IMR-90 (cell line): Measurements from ENCODE around the gene ZFHX3. TPM values are rescaled to one million over a fixed set of nuclear protein-coding genes. Genes with fewer than 3 reads are reported as not detected.

ENCODE experiments used
- ATAC-seq: fragments of 200-7000 bp; cut with Tn5 transposase; 2 replicates; pipeline ENCODE4 v1.9.1; 2020; ENCODE audit warnings: low read depth, mild to moderate bottlenecking, moderate library complexity
- BruUV-seq: library from RNA; stranded (reverse); fragments of 400-500 nt; replicated peaks from 2 replicates; lab custom pipeline; 2021; lab: Mats Ljungman, UMichigan
- CTCF ChIA-PET: fragments of 300-600 bp; formaldehyde crosslinking; extraction: SDS; loops from one replicate; lab custom pipeline; 2021; ENCODE audit warnings: antibody characterized with exemption; lab: Yijun Ruan, JAX
- POLR2A ChIA-PET: fragments of 300-600 bp; sonication (Branson Sonifier 250); formaldehyde crosslinking; loops from one replicate; lab custom pipeline; 2022; ENCODE audit warnings: antibody characterized with exemption; ENCODE audit not compliant: unreplicated experiment; lab: Charles Lee
- DNase-seq: peaks from one replicate; pipeline ENCODE4 v3.0.0; 2013
- H2AFZ ChIP-seq: replicated peaks from 2 replicates; pipeline ENCODE3; 2013; ENCODE audit warnings: low read length, mild to moderate bottlenecking; ENCODE audit not compliant: poor library complexity
- H2AK5ac ChIP-seq: 2 replicates; pipeline ENCODE4 v1.6.1; 2013; ENCODE audit warnings: low read depth, low read length, inconsistent platforms
- H2AK9ac ChIP-seq: replicated peaks from 2 replicates; pipeline ENCODE3; 2013; ENCODE audit warnings: mild to moderate bottlenecking, low read depth, low read length, moderate library complexity; ENCODE audit not compliant: poor library complexity
- H2BK120ac ChIP-seq: 2 replicates; pipeline ENCODE4 v1.6.1; 2013; ENCODE audit warnings: low read depth, low read length, inconsistent platforms
- H2BK15ac ChIP-seq: 3 replicates; pipeline ENCODE4 v1.6.1; 2013; ENCODE audit warnings: low read depth, low read length, inconsistent platforms
- H2BK20ac ChIP-seq: 2 replicates; pipeline ENCODE4 v1.6.1; 2013; ENCODE audit warnings: low read depth, mild to moderate bottlenecking, inconsistent platforms, low read length, moderate library complexity
- H2BK5ac ChIP-seq: 2 replicates; pipeline ENCODE4 v1.6.1; 2013; ENCODE audit warnings: mild to moderate bottlenecking, low read depth, low read length, inconsistent platforms; ENCODE audit not compliant: poor library complexity, severe bottlenecking
- H3K14ac ChIP-seq: replicated peaks from 2 replicates; pipeline ENCODE4 v1.6.1; 2013; ENCODE audit warnings: low read depth, low read length, inconsistent platforms
- H3K18ac ChIP-seq: 2 replicates; pipeline ENCODE4 v1.6.1; 2013; ENCODE audit warnings: low read depth, low read length, control low read depth
- H3K23ac ChIP-seq: 2 replicates; pipeline ENCODE4 v1.6.1; 2013; ENCODE audit warnings: low read depth, low read length, inconsistent platforms
- H3K27ac ChIP-seq: 2 replicates; pipeline ENCODE4 v1.5.1; 2013; ENCODE audit warnings: mild to moderate bottlenecking, control low read depth, low read length; ENCODE audit not compliant: insufficient read depth
- H3K27me3 ChIP-seq: 2 replicates; pipeline ENCODE4 v1.6.1; 2013; ENCODE audit warnings: low read length; ENCODE audit not compliant: control insufficient read depth, insufficient read depth
- H3K36me3 ChIP-seq: 2 replicates; pipeline ENCODE4 v1.6.1; 2013; ENCODE audit warnings: low read length, mixed read lengths; ENCODE audit not compliant: control insufficient read depth, insufficient read depth
- H3K4ac ChIP-seq: 2 replicates; pipeline ENCODE4 v1.6.1; 2013; ENCODE audit warnings: low read depth, low read length, inconsistent platforms
- H3K4me1 ChIP-seq: 2 replicates; pipeline ENCODE4 v1.6.1; 2013; ENCODE audit warnings: low read length, mixed read lengths; ENCODE audit not compliant: control insufficient read depth, insufficient read depth
- H3K4me2 ChIP-seq: 2 replicates; pipeline ENCODE4 v1.6.1; 2013; ENCODE audit warnings: low read depth, mild to moderate bottlenecking, control low read depth, low read length, moderate library complexity
- H3K4me3 ChIP-seq: 2 replicates; pipeline ENCODE4 v1.5.1; 2013; ENCODE audit warnings: low read depth, mild to moderate bottlenecking, control low read depth, low read length, moderate library complexity; ENCODE audit not compliant: insufficient read depth
- H3K56ac ChIP-seq: 2 replicates; pipeline ENCODE4 v1.6.1; 2013; ENCODE audit warnings: low read length, inconsistent platforms; ENCODE audit not compliant: insufficient read depth; ENCODE audit errors: extremely low read depth
- H3K79me1 ChIP-seq, 2 experiments: 2 replicates each; pipeline ENCODE4 v1.6.1; 2013; ENCODE audit warnings: low read length in 2 of 2, inconsistent platforms in 1 of 2, low read depth in 1 of 2
- H3K9ac ChIP-seq: 2 replicates; pipeline ENCODE4 v1.6.1; 2013; ENCODE audit warnings: low read depth, low read length, control low read depth
- H3K9me1 ChIP-seq: 2 replicates; pipeline ENCODE4 v1.6.1; 2013; ENCODE audit warnings: low read length, inconsistent platforms; ENCODE audit not compliant: insufficient read depth
- H3K9me3 ChIP-seq: 2 replicates; pipeline ENCODE4 v1.6.1; 2013; ENCODE audit warnings: low read length; ENCODE audit not compliant: control insufficient read depth, insufficient read depth
- H4K20me1 ChIP-seq: 2 replicates; pipeline ENCODE4 v1.6.1; 2013; ENCODE audit warnings: low read length, inconsistent platforms; ENCODE audit not compliant: insufficient read depth
- H4K5ac ChIP-seq: 2 replicates; pipeline ENCODE4 v1.6.1; 2013; ENCODE audit warnings: mild to moderate bottlenecking, low read depth, low read length, control low read depth
- H4K8ac ChIP-seq, 2 experiments: 2 replicates each; pipeline ENCODE4 v1.6.1; 2013; ENCODE audit warnings: low read depth in 2 of 2, low read length in 2 of 2, control low read depth in 1 of 2, inconsistent platforms in 1 of 2
- H4K91ac ChIP-seq: 2 replicates; pipeline ENCODE4 v1.6.1; 2013; ENCODE audit warnings: low read depth, low read length, inconsistent platforms; ENCODE audit not compliant: insufficient read depth
- BHLHE40 ChIP-seq: fragments of 150-350 bp; IDR thresholded peaks from 2 replicates; pipeline ENCODE4 v1.6.1; 2016; ENCODE audit warnings: mild to moderate bottlenecking, low read depth, low read length
- CEBPB ChIP-seq: IDR thresholded peaks from 2 replicates; pipeline ENCODE4 v1.6.1; 2012; ENCODE audit warnings: low read depth, low read length, improper control_type of control experiment
- CHD1 ChIP-seq: IDR thresholded peaks from 2 replicates; pipeline ENCODE4 v1.6.1; 2012; ENCODE audit warnings: low read depth, low read length, improper control_type of control experiment
- CTCF ChIP-seq: conservative IDR thresholded peaks from 2 replicates; pipeline ENCODE4 v1.5.1; 2012; ENCODE audit warnings: mild to moderate bottlenecking, low read depth, low read length, improper control_type of control experiment
- ELK1 ChIP-seq: fragments of 150-350 bp; IDR thresholded peaks from 2 replicates; pipeline ENCODE4 v1.6.1; 2016; ENCODE audit warnings: low read depth, mild to moderate bottlenecking, low read length, moderate library complexity, borderline replicate concordance
- FOS ChIP-seq: fragments of 150-350 bp; IDR thresholded peaks from 2 replicates; pipeline ENCODE4 v1.6.1; 2016; ENCODE audit warnings: low read depth, low read length
- MAFK ChIP-seq: IDR thresholded peaks from 2 replicates; pipeline ENCODE4 v1.6.1; 2012; ENCODE audit warnings: low read depth, low read length, improper control_type of control experiment
- MAZ ChIP-seq: IDR thresholded peaks from 2 replicates; pipeline ENCODE4 v1.6.1; 2012; ENCODE audit warnings: low read depth, mild to moderate bottlenecking, low read length, improper control_type of control experiment, moderate library complexity, borderline replicate concordance
- MXI1 ChIP-seq: IDR thresholded peaks from 2 replicates; pipeline ENCODE4 v1.6.1; 2012; ENCODE audit warnings: low read depth, mild to moderate bottlenecking, low read length, moderate library complexity, borderline replicate concordance
- NFE2L2 ChIP-seq: fragments of 150-350 bp; IDR thresholded peaks from 2 replicates; pipeline ENCODE4 v1.6.1; 2016; ENCODE audit warnings: low read depth, mild to moderate bottlenecking, low read length
- POLR2A ChIP-seq: IDR thresholded peaks from 2 replicates; pipeline ENCODE4 v1.6.1; 2012; ENCODE audit warnings: mild to moderate bottlenecking, low read depth, low read length
- RAD21 ChIP-seq: IDR thresholded peaks from 2 replicates; pipeline ENCODE4 v1.6.1; 2012; ENCODE audit warnings: low read length, improper control_type of control experiment
- RCOR1 ChIP-seq: IDR thresholded peaks from 2 replicates; pipeline ENCODE4 v1.6.1; 2012; ENCODE audit warnings: mild to moderate bottlenecking, low read length, improper control_type of control experiment; ENCODE audit not compliant: insufficient replicate concordance
- RFX5 ChIP-seq: IDR thresholded peaks from 2 replicates; pipeline ENCODE4 v1.8.0; 2012; ENCODE audit warnings: low read depth, mild to moderate bottlenecking, low read length, moderate library complexity
- SMC3 ChIP-seq: fragments of 150-350 bp; IDR thresholded peaks from 2 replicates; pipeline ENCODE4 v1.6.1; 2016; ENCODE audit warnings: low read depth, mild to moderate bottlenecking, antibody characterized with exemption, low read length, moderate library complexity
- USF2 ChIP-seq: fragments of 150-350 bp; IDR thresholded peaks from 2 replicates; pipeline ENCODE4 v1.6.1; 2017; ENCODE audit warnings: mild to moderate bottlenecking, antibody characterized with exemption, low read length, low read depth
- WGBS, 2 experiments: methylation state at CpG; one replicate each; pipeline versions ENCODE4 v1.1.5 to v1.1.7; 2013; ENCODE audit warnings: missing lambda C conversion rate in 2 of 2; ENCODE audit not compliant: insufficient read length in 1 of 2; ENCODE audit errors: extremely low coverage in 2 of 2; 5-methylcytosine and 5-hydroxymethylcytosine counted together
- dilution Hi-C: fragments of 300-500 bp; cut with HindIII; formaldehyde crosslinking; loops from one replicate; pipeline ENCODE4 v1.14.3; 2018; ENCODE audit warnings: low sequenced_read_pairs; ENCODE audit not compliant: unreplicated experiment
- in situ Hi-C: fragments of 300-500 bp; cut with MboI; formaldehyde crosslinking; loops from 3 replicates; pipeline ENCODE4 v1.14.3; 2019; ENCODE audit warnings: low sequenced_read_pairs, inconsistent platforms, mixed read lengths
- intact Hi-C: fragments of 100-400 bp; cut with micrococcal nuclease; formaldehyde crosslinking; loops from 2 replicates; pipeline ENCODE4 v1.10.0; 2022
- polyA plus RNA-seq, 3 experiments: library from polyadenylated mRNA; depleted of rRNA; stranded (reverse); fragments of >200 nt; gene quantifications; 2 replicates each; pipeline ENCODE4 v1.2.3, GENCODE V29; 2012; ENCODE audit warnings: low replicate concordance in 1 of 3
- total RNA-seq: library from RNA; depleted of rRNA; stranded (reverse); fragments of >200 nt; gene quantifications from 2 replicates; pipeline ENCODE4 v1.2.3, GENCODE V29; 2012

Gene ZFHX3
- total and polyA plus RNA-seq, 2 of the 4 experiments (the other 2 are of a cell fraction), result 1.4 to 1.7 TPM

GRCh38 chr16:72985995-72986394 lies 61.9 kb downstream of the ZFHX3 start:
- H2BK5ac ChIP-seq, result no peak overlapping the region
- no peak overlapping the region for H3K9ac ChIP-seq
- H3K4me3 ChIP-seq, result no peak overlapping the region
- no peak overlapping the region for H3K4me2 ChIP-seq
- no peaks in the 10 kb centered on the region for H3K27me3 ChIP-seq
- H3K4me1 ChIP-seq, result peaks cover 20% of the 10 kb centered on the region
- H3K18ac ChIP-seq, result no peak overlapping the region
- no peak overlapping the region for H2AFZ ChIP-seq
- H3K9me3 ChIP-seq, result no peaks in the 10 kb centered on the region
- 40% methylated on average over 1 of the region's 7 CpGs; no CpG with 5 or more reads in 1 of the 2 experiments for WGBS, 2 experiments
- peak overlapping the region in 1 of 2 experiments; percentile 20; a peak in 1 of 4 replicates for H4K8ac ChIP-seq
- H2AK9ac ChIP-seq, result no peak overlapping the region
- H3K79me1 ChIP-seq, result peaks cover 47 to 86% of the 10 kb centered on the region in 2 experiments
- H3K56ac ChIP-seq, result no peak overlapping the region
- CTCF ChIA-PET, result no interaction called here
- H3K23ac ChIP-seq, result no peak overlapping the region
- peaks cover 41% of the 10 kb centered on the region for H4K20me1 ChIP-seq
- no peak overlapping the region for H2AK5ac ChIP-seq
- no peak overlapping the region for H2BK120ac ChIP-seq
- intact Hi-C loops (no loop called here), in situ Hi-C loops (no loop called here), dilution Hi-C loops (no loop called here)
- H4K91ac ChIP-seq, result no peak overlapping the region
- POLR2A ChIA-PET, result no interaction called here
- 0 out of 2 replicates have a peak overlapping the region, but pooled peaks have one; percentile 1 for H3K4ac ChIP-seq
- H4K5ac ChIP-seq, result no peak overlapping the region
- no peak overlapping the region for H2BK15ac ChIP-seq
- no peak for ATAC-seq
- DNase-seq, result no peak
- H3K9me1 ChIP-seq, result peaks cover 31% of the 10 kb centered on the region
- H3K27ac ChIP-seq, result no peak overlapping the region
- TF ChIP-seq MXI1 (no peak), BHLHE40 (no peak), ELK1 (no peak), FOS (no peak), RCOR1 (no peak), RFX5 (no peak), CTCF (no peak), USF2 (no peak), NFE2L2 (no peak), MAFK (no peak), CHD1 (no peak), SMC3 (no peak), POLR2A (no peak), MAZ (no peak), CEBPB (no peak), RAD21 (no peak)
- no TSS peak for BruUV-seq
- H3K36me3 ChIP-seq, result no peaks in the 10 kb centered on the region
- no peak overlapping the region for H3K14ac ChIP-seq
- no peak overlapping the region for H2BK20ac ChIP-seq
